Body of pancreas (tissue), 4 donors: ENCODE data around the gene MYO1H.

ENCODE experiments used
- CTCF ChIP-seq, 7 experiments: fragments of 450-650 bp in 4 of 7; fragments of 200-600 bp in 3 of 7; sonication (generic) in 3 of 7; IDR thresholded peaks; one replicate each; pipeline ENCODE4 v1.5.1; 2016 to 2019; ENCODE audit warnings: antibody characterized with exemption in 7 of 7
- POLR2A ChIP-seq, 3 donors: fragments of 450-650 bp; IDR thresholded peaks; one replicate each; pipeline ENCODE4 v1.6.1; 2016; ENCODE audit warnings: antibody characterized with exemption in 3 of 3, mild to moderate bottlenecking in 2 of 3

GRCh38 chr12:109460538-109460937 lies 112.8 kb downstream of the MYO1H start:
- no peak for TF ChIP-seq CTCF (IDR thresholded peaks at IDR 0.05)
- no peak for TF ChIP-seq POLR2A (IDR thresholded peaks at IDR 0.05)
